NCI-H1436 treated with DMSO at 0.1 percent for 48 hours (cell line): Measurements from ENCODE around the gene ITPR2.
"Not testable (repeated sequence)": the region's sequence is repeated elsewhere in the genome, so short reads cannot be mapped to it uniquely, and the experiment has no call there.

Experiments used
- DNase-seq: peaks from one replicate; lab custom pipeline; 2025; lab: John Stamatoyannopoulos, UW

The ITPR2 gene

GRCh38 chr12:26729137-26729671, 103.8 kb downstream of the ITPR2 start:
- not testable (repeated sequence) for DNase-seq

DNA sequence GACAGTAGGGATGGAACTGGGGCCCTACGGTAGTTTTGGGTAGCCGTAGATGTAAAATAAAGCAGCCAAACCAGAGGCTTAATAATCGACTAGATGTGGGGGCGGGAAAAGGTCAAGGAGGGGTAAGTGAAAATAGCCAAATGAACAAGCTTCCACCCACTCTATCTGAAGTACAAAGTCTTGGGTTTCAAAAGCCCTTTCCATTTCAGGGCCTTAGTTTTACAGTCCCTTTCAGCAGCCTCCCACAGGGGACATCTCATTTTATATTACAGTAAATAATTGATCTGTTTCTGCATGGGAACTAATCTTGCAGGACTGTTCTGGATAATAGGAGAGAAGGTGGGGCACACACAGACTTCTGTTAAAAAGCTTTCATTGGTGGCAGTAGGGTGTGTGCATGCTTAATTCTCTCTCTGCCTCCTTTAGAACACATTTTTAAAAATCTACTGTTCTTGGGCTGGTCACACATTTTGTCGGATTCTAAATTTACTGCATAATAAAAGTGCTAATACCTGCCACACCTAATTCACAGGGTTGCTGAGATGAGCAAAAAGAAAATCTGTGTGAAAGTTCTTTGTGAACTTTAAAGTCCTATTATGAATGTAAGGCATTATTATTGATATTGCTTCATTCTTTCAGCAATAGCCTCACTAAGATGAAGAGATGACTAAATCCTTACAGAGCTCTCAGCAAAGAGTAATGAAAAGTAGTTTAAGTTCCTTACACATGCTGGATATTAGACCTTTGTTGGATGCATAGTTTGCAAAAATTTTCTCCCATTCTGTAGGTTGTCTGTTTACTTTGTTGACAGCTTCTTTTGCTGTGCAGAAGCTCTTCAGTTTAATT, 104.6 kb downstream of the ITPR2 start:
- no peak for DNase-seq

GRCh38 chr12:26727482-26728204, 105.4 kb downstream of the ITPR2 start:
- no peak for DNase-seq

DNA sequence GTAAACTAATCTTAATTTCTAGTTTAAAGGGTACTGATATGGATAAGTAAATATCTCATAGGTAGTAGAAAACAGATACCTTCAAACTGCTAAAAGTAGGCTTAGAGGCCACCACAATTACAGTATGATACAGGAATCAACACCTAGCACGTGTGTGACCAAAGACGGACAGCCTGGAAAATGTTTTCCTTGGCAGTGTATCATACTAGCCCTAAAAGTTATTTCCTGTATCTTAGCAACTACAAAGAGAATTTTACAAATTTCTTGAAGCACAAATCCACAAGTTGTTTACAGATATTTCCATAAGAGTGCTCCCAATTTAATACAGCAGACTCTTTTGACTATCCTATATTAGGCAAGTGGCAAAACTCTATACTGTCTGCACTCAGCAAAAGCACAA, 106.0 kb downstream of the ITPR2 start:
- DNase-seq = no peak

DNA sequence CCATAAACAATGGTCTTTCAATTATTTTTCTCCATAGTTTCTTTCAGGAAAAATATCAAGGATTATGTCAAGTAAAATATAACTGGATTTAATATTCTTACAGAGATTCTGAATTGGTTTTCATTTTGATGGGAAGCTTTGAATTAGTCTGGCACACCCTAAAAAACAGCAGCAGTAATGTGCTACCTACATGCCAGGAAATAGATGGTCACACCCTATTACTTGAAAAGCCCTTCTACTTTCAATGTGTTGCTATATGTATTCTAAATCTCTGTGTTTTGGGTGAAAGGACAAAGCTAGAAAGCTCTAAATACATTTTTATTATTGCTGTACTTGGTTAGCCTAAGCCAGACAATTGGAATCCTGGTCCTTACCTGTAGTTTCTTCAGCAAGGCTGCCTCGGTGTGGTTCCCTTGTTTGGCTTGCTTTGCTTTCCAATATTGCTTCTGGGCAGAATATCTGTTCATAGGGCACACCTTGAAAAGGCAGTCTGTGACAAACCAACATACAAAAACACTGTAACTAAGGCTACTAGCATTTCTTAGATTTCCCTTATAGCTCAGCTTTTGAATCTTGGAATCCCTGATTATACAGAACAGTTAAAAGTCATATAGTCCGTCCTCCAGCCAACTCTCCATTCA, 107.6 kb downstream of the ITPR2 start:
- DNase-seq = no peak

GRCh38 chr12:26724309-26724702, 108.7 kb downstream of the ITPR2 start:
- no peak for DNase-seq

DNA sequence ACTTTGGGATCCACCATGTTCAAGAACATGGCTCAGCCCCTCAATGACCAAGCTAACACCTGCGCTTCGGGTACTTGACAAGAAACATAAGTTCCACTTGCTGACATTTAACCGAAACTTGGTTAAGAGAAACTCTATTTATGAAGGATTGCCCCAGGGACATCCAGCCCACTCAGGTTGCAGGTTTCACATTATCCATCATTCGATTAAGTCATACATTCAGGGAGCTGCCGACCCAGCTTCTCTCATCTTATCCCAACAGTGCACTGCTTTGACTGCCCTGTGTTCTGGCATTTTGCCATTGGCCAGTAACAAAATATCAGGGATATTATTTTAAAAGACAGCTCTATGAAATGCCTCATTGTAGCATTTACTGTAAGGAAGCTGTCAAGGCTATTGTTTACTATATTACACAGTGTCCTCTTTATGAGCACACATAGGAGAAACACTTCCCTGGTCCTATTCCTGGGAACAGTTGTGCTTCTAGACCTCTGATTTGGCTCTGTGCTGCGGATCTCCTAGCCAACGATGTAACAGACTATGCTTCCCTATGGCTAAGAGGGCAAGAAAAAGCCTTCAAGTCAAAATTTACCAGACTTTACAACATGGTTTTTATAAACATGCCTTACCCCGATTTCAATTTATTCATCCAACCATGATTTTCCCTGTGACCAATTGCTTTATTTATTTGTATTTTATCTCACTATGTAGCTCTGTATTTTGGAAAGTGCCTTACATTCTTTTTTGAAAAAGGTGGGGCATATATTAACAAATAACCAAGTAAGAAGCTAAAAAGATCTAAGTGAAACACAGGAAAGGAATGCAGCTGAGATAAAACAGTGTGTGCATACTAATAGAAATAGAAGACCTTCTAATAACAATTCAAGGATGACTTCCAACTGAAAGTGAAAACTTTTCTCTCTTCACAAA, 109.3 kb downstream of the ITPR2 start:
- no peak for DNase-seq

- DNase-seq = no peak
Observed at GRCh38 chr12:26721800-26722199, 111.2 kb downstream of the ITPR2 start.

GRCh38 chr12:26719852-26720251, 113.1 kb downstream of the ITPR2 start:
- DNase-seq = no peak

GRCh38 chr12:26717757-26718156, 115.2 kb downstream of the ITPR2 start:
- DNase-seq = no peak

DNA sequence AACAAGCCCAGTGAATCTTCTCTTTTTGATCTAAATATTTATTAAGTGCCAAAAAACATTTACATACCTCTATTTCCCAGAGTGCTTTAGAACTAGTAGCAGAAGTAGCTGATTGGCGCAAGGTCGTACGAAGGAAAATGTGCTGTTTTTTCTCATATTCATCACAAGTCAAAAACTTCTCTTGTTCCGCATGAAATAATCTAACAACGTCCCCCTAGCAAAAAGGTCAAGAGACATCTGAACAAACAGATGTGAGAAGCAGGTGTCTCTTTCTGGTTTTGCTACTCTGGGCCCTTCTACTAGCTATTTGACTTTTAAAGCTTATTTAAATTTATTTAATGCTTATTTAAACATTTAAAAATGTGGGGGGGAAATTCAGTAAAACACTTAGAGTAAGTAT, 117.8 kb downstream of the ITPR2 start:
- DNase-seq = no peak

- no peak for DNase-seq
Observed at GRCh38 chr12:26713885-26714383, 119.1 kb downstream of the ITPR2 start.

DNA sequence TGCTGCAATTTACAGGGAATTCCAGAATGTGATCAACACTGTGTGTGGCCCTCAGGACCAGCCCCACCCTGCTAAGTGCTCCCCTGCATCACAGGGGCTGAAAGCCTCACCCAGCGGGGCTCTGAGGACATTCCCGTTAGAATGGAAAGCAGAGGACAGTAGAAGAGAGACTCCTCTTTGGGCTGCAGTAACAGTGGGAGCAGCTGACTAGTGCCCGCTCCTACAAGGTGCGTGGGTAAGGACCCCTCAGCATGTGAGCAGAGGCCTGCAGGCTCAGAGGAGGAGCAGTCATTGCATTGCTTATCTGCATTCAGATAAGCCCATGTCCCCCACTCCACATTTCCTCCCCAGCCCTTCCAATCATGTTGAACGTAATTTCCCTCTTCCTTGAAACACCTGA, 120.1 kb downstream of the ITPR2 start:
- no peak for DNase-seq

GRCh38 chr12:26711569-26711968, 121.4 kb downstream of the ITPR2 start:
- no peak for DNase-seq

DNA sequence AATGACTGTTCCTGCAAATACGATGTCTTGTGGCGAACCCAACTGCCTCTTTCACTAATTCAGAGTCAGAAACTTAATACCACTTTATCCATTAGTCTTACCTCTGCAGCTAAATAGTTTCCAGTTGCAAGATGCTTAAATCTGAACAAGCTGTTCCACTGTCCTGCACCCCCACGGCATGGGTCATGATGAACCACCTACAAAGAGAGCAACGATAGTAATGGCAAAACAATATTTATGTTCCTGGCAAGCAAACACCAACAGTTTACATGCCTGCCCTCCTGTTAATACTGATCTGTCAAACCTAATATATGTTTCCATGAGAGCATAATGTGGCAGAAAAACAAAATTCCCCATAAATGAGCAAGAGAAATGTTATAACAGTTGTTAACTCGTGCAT, 121.9 kb downstream of the ITPR2 start:
- no peak for DNase-seq

GRCh38 chr12:26705851-26706250, 127.1 kb downstream of the ITPR2 start:
- DNase-seq = no peak

DNA sequence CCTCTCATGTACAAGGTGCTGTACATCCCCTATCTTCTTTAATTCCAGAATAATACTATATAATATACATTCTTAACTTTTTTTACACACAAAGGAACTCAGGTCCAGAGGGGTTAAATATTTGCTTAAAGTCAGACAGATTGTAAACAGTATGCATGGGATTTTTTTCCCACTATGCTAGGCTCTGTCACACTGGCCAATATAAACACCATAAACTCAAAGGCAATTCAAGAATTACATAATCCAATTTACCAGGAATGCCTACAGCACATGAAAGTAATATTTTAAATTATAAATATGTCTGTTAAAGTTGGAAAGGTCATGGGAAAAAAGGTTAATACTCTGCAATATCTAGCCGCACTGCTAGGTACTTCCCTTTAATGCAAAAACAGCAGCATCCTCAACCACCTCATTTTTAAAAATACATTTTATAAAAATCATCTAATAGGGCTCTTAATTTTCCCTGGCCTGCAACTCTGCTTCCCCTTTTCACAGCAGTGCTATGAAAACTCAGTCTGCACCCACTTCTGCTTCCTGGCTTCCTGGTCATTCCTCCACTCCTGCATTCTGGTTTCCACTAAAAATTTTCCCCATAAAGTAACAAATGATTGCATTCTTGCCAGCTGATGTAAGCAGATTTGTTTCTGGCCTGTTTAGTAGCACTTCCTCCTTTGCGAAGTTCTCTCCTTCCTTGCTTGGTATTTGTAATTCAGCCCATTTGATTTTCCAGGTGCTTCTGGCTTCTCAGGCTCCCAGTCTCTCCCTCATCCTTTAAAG, 128.1 kb downstream of the ITPR2 start:
- DNase-seq = no peak

DNA sequence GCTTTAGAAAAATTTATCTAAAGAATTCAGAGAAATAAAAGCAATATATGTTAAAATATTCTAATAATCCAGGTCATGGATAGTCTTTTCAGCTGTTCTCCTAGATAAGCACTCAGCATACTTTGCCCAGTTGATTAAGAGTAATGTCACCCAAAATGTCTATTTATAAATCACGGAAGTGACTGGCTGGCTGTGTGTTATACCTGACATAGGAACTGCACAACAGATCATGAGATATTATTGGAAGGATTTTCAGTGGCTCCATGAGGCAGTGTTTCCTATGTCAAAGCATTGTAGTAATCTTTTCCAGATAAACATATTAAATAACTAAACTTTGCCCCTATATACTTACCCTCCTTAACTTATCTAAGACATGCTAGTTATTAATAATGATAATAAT, 128.8 kb downstream of the ITPR2 start:
- DNase-seq = no peak

DNA sequence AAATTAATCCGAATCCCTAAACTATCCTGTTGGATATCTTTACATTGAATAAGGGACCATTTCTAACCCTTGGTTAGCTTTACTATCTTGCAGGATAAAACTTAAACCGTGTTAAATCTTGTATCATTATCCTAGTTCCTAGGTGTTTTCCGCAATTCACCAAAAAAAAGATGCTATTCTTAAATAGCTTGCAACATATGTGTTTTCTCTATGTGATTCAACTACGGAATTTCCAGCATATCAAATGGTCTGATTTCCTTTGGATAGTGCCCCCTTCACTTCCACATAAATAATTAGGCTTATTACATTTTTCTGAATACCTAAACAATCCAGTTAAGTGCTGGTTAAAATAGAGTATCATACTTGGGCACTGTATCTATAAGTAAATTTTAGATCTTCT, 130.3 kb downstream of the ITPR2 start:
- no peak for DNase-seq

GRCh38 chr12:26701604-26702215, 131.3 kb downstream of the ITPR2 start:
- no peak for DNase-seq
